HUDEP-2 (cell line): Measurements from ENCODE around the gene PHLDB1.
"Not testable (repeated sequence)": the region's sequence is repeated elsewhere in the genome, so short reads cannot be mapped to it uniquely, and the experiment has no call there.

ENCODE experiments used
- DNase-seq, 76 experiments: peaks; one replicate each; lab custom pipeline; 2025; ENCODE audit not compliant: unreplicated experiment in 76 of 76; lab: John Stamatoyannopoulos, UW

The PHLDB1 gene

GRCh38 chr11:118605116-118605867, 2.1 kb upstream of the PHLDB1 start:
- DNase-seq, result no peak

DNA sequence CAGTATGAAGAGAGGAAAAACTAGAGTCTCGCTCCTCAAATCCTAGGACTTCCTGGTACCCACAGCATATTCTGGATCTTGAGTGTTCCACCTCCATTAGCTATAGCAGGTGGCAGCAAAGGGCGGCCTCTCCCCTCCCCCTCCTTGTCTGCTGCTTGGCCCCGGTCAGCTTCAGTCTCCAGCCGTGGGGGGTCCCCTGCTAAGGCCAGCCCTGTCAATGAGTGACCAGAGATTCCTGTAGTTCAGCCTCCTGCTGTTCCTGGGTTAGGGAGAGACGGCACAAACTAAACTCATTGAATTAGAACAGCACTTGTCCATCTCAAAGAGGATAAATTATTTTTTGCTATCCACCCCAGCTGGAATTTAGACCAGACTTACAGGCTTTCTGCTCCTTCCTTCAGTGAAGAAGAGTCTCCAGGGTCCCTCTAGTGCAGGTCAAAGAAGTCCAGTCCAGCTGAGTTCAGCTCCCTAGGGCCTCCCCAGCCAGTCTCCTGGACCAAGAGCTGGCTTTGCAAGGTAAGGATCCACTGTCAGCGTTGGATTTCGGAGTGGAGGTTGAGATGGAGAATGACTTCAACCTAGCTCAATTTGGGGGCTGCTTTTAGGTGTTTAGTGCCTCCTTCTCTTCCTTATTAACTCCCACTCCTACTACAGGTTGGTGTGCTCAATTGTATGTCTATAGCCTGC, 1.1 kb upstream of the PHLDB1 start:
- no peak for DNase-seq

DNA sequence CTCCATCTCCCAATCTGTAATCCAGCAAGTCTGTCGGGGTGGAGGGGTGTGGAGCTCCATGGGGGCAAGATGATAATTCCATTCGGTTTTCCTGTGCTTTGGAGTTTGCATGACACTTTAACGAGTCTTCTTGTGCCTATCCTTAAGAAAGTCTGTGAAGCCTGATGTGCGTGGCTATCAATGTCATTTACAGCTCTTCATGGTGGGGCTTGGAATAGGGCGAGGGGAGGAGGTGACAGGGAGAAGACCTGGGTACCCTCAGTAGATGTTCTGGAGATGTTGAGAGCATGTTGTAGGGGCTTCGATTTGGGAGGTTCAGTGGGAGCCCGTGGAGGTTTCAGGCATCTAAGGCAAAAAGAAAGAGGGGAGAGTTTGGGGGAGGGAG, 579 bp upstream of the PHLDB1 start:
- no peak for DNase-seq

GRCh38 chr11:118608360-118609227, 1.2 kb downstream of the PHLDB1 start:
- DNase-seq, result peak in 66 of 76 experiments; percentile 17 to 84 (median 58)

- peak in 6 of 76 experiments; percentile 14 to 50 (median 18) for DNase-seq
Measured at GRCh38 chr11:118609380-118610224, 2.2 kb downstream of the PHLDB1 start.

GRCh38 chr11:118610225-118610772, 2.9 kb downstream of the PHLDB1 start:
- DNase-seq, result peak in 1 of 76 experiments; percentile 18

DNA sequence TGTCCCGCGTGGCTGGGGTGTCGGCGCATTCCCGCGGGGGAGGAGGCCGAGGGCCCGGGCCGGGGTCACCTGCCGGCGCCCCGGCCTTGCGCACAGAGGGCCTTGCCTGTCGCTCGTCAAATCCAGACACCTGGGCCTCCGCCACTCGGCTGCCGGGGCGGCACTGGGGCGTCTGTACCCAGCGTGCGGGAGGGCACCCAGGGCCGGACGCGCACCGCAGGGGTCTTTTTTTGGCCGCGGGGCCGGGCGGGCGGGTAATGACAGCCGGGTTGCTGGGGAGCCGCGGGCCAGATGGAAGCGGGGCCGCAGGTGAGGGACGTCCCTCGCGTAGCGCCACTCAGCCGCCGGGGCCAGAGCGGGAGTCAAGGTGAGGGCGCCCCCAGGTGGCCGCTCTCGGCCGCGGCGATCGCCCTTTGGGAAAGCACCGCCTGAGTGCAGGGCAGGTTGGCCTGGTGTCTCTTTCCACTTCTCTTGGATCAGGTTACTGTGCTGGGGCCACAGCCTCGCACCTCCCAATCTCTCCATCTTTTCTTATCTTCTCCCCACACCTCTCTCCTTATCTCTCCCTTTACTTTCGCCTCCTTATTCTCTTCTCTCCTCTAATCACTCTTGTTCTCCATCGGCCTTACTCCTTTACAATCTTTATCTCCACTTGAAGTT, 3.5 kb downstream of the PHLDB1 start:
- peak in 68 of 76 experiments; percentile 11 to 77 (median 56) for DNase-seq

DNA sequence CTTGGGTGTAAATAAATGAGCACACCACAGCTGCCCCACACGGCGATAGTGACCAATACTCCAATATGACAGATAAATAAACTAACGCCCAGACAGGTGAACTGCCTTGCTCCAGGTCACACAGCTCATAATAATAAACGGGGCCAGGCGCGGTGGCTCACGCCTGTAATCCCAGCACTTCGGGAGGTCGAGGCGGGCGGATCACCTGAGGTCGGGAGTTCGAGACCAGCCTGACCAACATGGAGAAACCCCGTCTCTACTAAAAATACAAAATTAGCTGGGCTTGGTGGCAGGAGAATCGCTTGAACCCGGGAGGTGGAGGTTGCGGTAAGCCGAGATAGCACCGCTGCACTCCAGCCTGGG, 4.0 kb downstream of the PHLDB1 start:
- DNase-seq, result not testable (repeated sequence)

GRCh38 chr11:118612378-118612777, 5.0 kb downstream of the PHLDB1 start:
- no peak for DNase-seq

DNA sequence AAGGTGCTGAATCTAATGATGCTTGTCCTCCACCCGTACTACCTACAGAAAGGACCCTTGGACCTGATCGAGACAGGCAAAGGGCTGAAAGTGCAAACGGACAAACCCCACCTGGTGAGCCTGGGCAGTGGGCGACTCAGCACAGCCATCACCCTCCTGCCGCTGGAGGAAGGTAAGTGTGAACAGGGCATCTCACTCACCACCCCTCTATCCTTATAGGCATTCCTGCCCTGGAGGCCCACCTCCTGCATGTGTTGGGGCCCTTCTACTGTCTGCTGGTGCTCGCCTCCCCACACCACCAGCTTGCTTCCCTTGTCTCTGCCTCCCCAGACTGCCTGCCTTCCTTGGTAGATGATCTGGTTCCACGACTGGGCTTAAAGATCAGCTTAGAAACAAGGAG, 7.1 kb downstream of the PHLDB1 start:
- no peak for DNase-seq

- DNase-seq, result no peak
Measured at GRCh38 chr11:118615282-118615975, 8.0 kb downstream of the PHLDB1 start.

GRCh38 chr11:118615976-118616371, 8.6 kb downstream of the PHLDB1 start:
- DNase-seq, result no peak

DNA sequence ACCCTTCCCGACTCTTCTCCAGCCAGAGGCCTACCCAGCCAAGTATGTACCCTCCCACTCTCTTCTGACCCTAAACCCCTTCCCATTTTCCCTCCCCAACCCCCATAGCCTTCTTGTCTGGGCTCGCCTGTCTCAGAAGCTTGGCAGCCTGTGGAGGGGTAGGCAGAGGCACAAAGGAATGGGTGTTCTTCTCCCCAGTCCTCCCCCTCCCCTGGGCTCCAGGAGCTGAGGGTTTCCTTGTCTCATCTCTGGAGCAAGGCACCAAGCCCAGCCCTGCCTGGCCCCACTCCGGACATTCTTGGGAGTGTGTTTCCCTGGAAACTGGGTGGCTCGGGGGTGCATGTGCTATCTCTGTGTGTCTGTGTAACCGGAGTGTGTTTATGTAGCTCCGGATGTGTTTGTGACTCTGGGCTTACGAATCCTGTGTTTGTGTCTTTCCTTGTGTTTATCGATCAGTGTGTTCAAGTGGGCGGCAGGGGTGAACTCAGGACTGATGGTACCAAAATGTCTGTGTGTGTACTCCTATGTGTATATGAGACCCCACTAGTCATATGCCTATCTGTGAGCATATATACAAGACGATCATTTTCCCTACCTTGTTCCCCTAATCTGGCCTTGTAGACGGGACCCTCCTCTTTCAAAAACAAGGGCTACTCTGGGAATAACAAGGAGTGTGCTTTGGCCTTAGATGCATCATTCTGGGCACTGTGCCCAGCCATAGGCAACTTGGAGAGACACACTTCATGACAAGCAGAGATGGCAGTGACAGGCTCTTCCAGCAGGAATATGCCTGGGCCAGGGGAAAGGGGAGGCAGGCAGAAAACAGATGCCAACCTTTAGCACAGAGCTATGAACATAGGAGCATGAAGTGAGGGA, 10.9 kb downstream of the PHLDB1 start:
- DNase-seq, result no peak

GRCh38 chr11:118618991-118619375, 11.6 kb downstream of the PHLDB1 start:
- DNase-seq, result no peak

- no peak for DNase-seq
Measured at GRCh38 chr11:118619444-118620197, 12.2 kb downstream of the PHLDB1 start.

DNA sequence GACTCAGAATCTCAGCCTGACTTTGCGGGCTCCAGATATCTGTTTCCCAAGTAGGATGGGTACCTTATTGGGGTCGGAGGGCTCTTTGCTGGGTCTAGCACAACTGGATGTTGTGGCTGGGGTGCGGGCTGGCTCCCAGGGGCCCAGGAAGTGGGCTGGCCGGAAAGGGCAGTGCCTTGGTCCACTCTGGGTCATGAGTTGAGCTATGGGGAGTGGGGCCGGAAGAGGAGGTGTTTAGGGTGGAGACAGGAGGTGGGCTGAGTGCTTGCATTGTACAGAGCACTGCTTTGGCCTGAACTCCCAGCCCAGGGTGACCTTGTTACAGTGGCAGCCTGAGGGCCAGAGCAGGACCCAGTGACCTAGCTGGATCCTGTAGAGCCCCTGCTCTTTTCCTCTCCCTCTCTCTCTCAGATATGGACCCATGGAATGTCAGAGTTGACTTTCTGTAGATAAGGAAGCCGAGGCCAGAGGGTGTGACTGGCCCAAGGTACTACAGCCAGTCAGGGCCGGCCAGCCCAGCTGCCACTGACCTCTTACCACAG, 13.2 kb downstream of the PHLDB1 start:
- no peak for DNase-seq
